HepG2 (cell line): ENCODE results near the gene CMC1. TPM values are rescaled to one million over a fixed set of nuclear protein-coding genes. Genes with fewer than 3 reads are reported as not detected.

ENCODE experiments used
- ATAC-seq: fragments of 200-7000 bp; cut with Tn5 transposase; 3 replicates; pipeline ENCODE4 v1.9.1; 2020; ENCODE audit warnings: mild to moderate bottlenecking, moderate library complexity
- BruUV-seq: library from RNA; stranded (reverse); fragments of 400-500 nt; replicated peaks from 2 replicates; lab custom pipeline; 2021; lab: Mats Ljungman, UMichigan
- CTCF ChIA-PET: fragments of 300-600 bp; formaldehyde crosslinking; extraction: SDS; loops from one replicate; lab custom pipeline; 2021; ENCODE audit warnings: low total read pairs, inconsistent platforms, low intra/inter-chr PET ratio; lab: Yijun Ruan, JAX
- POLR2A ChIA-PET: fragments of 350-600 bp; sonication (Branson Sonifier 250); formaldehyde crosslinking; loops from one replicate; lab custom pipeline; 2020; ENCODE audit warnings: antibody characterized with exemption, inconsistent platforms; lab: Yijun Ruan, JAX
- DNase-seq: peaks from one replicate; pipeline ENCODE4 v3.0.0-alpha.2; 2015; ENCODE audit warnings: low spot score
- FAIRE-seq: peaks from 3 replicates; lab custom pipeline; 2011; peaks lifted over from hg19 to GRCh38; lab: Jason Lieb, UNC
- H2AFZ ChIP-seq: one replicate; pipeline ENCODE4 v1.6.1; 2011; ENCODE audit warnings: low read length, inconsistent platforms
- H3K27ac ChIP-seq: fragments of 300-600 bp; 3 replicates; pipeline ENCODE4 v1.8.0; 2011; ENCODE audit warnings: mixed run types, mild to moderate bottlenecking, mixed read lengths, low read length, inconsistent platforms; ENCODE audit not compliant: insufficient read depth; ENCODE audit errors: extremely low read length
- H3K27me3 ChIP-seq, 2 experiments: fragments of 200-600 bp in 1 of 2; 2 replicates in 1 of 2; 3 replicates in 1 of 2; pipeline versions ENCODE4 v1.6.0 to v1.8.0; 2011; ENCODE audit warnings: low read length in 2 of 2, mild to moderate bottlenecking in 2 of 2, moderate library complexity in 2 of 2, inconsistent platforms in 1 of 2; ENCODE audit not compliant: insufficient read depth in 2 of 2, control insufficient read depth in 1 of 2
- H3K36me3 ChIP-seq, 2 experiments: fragments of 200-600 bp in 1 of 2; replicated peaks in 1 of 2; 2 replicates in 1 of 2; 3 replicates in 1 of 2; pipeline versions ENCODE4 v1.5.1 to v1.8.0; 2011; ENCODE audit warnings: low read length in 2 of 2, inconsistent platforms in 1 of 2; ENCODE audit not compliant: insufficient read depth in 2 of 2, control insufficient read depth in 1 of 2
- H3K4me1 ChIP-seq: 2 replicates; pipeline ENCODE4 v1.5.1; 2012; ENCODE audit warnings: low read length, inconsistent platforms; ENCODE audit not compliant: insufficient read depth
- H3K4me2 ChIP-seq: 2 replicates; pipeline ENCODE4 v1.6.0; 2011; ENCODE audit warnings: low read depth, low read length, inconsistent platforms
- H3K4me3 ChIP-seq, 3 experiments: fragments of 200-600 bp in 1 of 3; sonication (generic), shearing (Covaris generic) in 1 of 3; replicated peaks in 1 of 3; 2 replicates each; pipeline ENCODE4 v1.5.1; 2011 to 2016; ENCODE audit warnings: low read length in 3 of 3, inconsistent platforms in 2 of 3, low read depth in 2 of 3, mild to moderate bottlenecking in 2 of 3, control low read depth in 1 of 3, mixed read lengths in 1 of 3; ENCODE audit not compliant: insufficient read depth in 1 of 3
- H3K79me2 ChIP-seq: one replicate; pipeline ENCODE4 v1.6.1; 2011; ENCODE audit warnings: low read length, inconsistent platforms; ENCODE audit not compliant: insufficient read depth
- H3K9ac ChIP-seq: 2 replicates; pipeline ENCODE4 v1.6.0; 2011; ENCODE audit warnings: mild to moderate bottlenecking, low read depth, low read length, inconsistent platforms; ENCODE audit not compliant: insufficient read depth
- H3K9me3 ChIP-seq: 2 replicates; pipeline ENCODE4 v1.5.1; 2012; ENCODE audit warnings: mild to moderate bottlenecking, low read length
- H4K20me1 ChIP-seq: 2 replicates; pipeline ENCODE4 v1.6.0; 2011; ENCODE audit warnings: inconsistent platforms, mild to moderate bottlenecking, low read length, moderate library complexity; ENCODE audit not compliant: insufficient read depth
- ATF6 ChIP-seq: sonication (generic); formaldehyde crosslinking; conservative IDR thresholded peaks from 2 replicates; pipeline ENCODE4 v1.4.0; 2020; ENCODE audit warnings: missing genetic modification reagents
- HOMEZ ChIP-seq: IDR thresholded peaks from 2 replicates; pipeline ENCODE4 v1.6.1; 2016; ENCODE audit warnings: low read depth
- MXD3 ChIP-seq: IDR thresholded peaks from 2 replicates; pipeline ENCODE4 v1.6.1; 2016; ENCODE audit warnings: mild to moderate bottlenecking, missing biosample characterization, missing genetic modification reagents
- NCOA1 ChIP-seq: sonication (generic); formaldehyde crosslinking; IDR thresholded peaks from 2 replicates; pipeline ENCODE4 v1.9.0; 2021; ENCODE audit warnings: missing genetic modification reagents
- SP1 ChIP-seq, 2 experiments: fragments of 450-650 bp in 1 of 2; sonication (generic) in 1 of 2; formaldehyde crosslinking in 1 of 2; IDR thresholded peaks; 2 replicates each; pipeline versions ENCODE4 v1.4.0 to v1.6.1; 2016 to 2020; ENCODE audit warnings: missing genetic modification reagents in 1 of 2
- SPEN ChIP-seq: sonication (generic); formaldehyde crosslinking; IDR thresholded peaks from 2 replicates; pipeline ENCODE4 v1.5.1; 2020; ENCODE audit warnings: low read depth, mild to moderate bottlenecking, missing genetic modification reagents
- TIGD3 ChIP-seq: sonication (generic); formaldehyde crosslinking; IDR thresholded peaks from 2 replicates; pipeline ENCODE4 v1.5.1; 2020; ENCODE audit warnings: mild to moderate bottlenecking, missing genetic modification reagents, borderline replicate concordance
- ZBTB49 ChIP-seq: sonication (generic); formaldehyde crosslinking; IDR thresholded peaks from 2 replicates; pipeline ENCODE4 v1.4.0; 2020; ENCODE audit warnings: missing genetic modification reagents, borderline replicate concordance
- WGBS: methylation state at CpG from one replicate; pipeline ENCODE4 v1.1.6; 2017; ENCODE audit warnings: low lambda C conversion rate; 5-methylcytosine and 5-hydroxymethylcytosine counted together
- in situ Hi-C: cut with HindIII; loops from 2 replicates; pipeline ENCODE4 v1.10.0; 2017; ENCODE audit warnings: low pct_unique_long_range_greater_than_20kb; ENCODE audit not compliant: extremely low pct_ligation_motif_present
- intact Hi-C: fragments of 100-400 bp; cut with micrococcal nuclease; formaldehyde crosslinking; loops from one replicate; pipeline ENCODE4 v1.10.0; 2022; ENCODE audit not compliant: unreplicated experiment
- polyA plus RNA-seq, 8 experiments: library from polyadenylated mRNA; depleted of rRNA in 3 of 8; stranded (reverse) in 7 of 8; unstranded in 1 of 8; fragments of >200 nt; fragmentation: Illumina TruSeq in 4 of 8; extraction: Trizol in 4 of 8; gene quantifications; 2 replicates each; pipeline versions ENCODE4 v1.2.1 to v1.2.3, GENCODE V29; 2011 to 2016; ENCODE audit warnings: low read depth in 4 of 8, missing spikeins in 1 of 8, mixed read lengths in 1 of 8; ENCODE audit not compliant: insufficient read depth in 1 of 8
- total RNA-seq, 5 experiments: library from RNA; depleted of rRNA; stranded (reverse); fragments of >200 nt; fragmentation: Illumina TruSeq; extraction: Trizol; gene quantifications; 2 replicates each; pipeline ENCODE4 v1.2.3, GENCODE V29; 2016; ENCODE audit warnings: low read depth in 1 of 5

CMC1 gene
- total and polyA plus RNA-seq, 2 of the 13 experiments (the other 11 are each of a cell fraction or from before 2014, with no cell fraction given) = 22.1 to 29.5 TPM

- WGBS = 89% methylated on average over 2 of the region's 2 CpGs
- no peaks in the 10 kb centered on the region for H3K4me1 ChIP-seq
- POLR2A ChIA-PET = no interaction called here
Observed at GRCh38 chr3:28287046-28287445, 45.6 kb downstream of the CMC1 start.

More at GRCh38 chr3:28287046-28287445, 45.6 kb downstream of the CMC1 start:
- DNase-seq = no peak
- Histone ChIP-seq H3K36me3 (peaks cover 0 to 4% of the 10 kb centered on the region in 2 experiments; a peak in 2 of 5 replicates), H3K4me2 (no peak overlapping the region), H3K27ac (no peak overlapping the region), H2AFZ (no peak overlapping the region), H3K27me3 (no peaks in the 10 kb centered on the region; a peak in 1 of 5 replicates), H3K4me3 (no peak overlapping the region), H3K79me2 (peaks cover 3% of the 10 kb centered on the region), H4K20me1 (no peaks in the 10 kb centered on the region), H3K9me3 (no peaks in the 10 kb centered on the region), H3K9ac (no peak overlapping the region)
- TF ChIP-seq SP1 (IDR thresholded peaks at IDR 0.05) = no peak
- no peak for TF ChIP-seq SP1 (CRISPR knock-in tag; IDR thresholded peaks at IDR 0.05)
- no peak for TF ChIP-seq TIGD3
- TF ChIP-seq NCOA1 (CRISPR knock-in tag) = no peak
- no peak for TF ChIP-seq ZBTB49 (CRISPR knock-in tag)
- no peak for TF ChIP-seq MXD3
- no peak for TF ChIP-seq HOMEZ (CRISPR knock-in tag)
- no peak for TF ChIP-seq ATF6 (CRISPR knock-in tag)
- TF ChIP-seq SPEN (CRISPR knock-in tag) = no peak
- FAIRE-seq = no peak
- BruUV-seq = no TSS peak
- intact Hi-C loops = loop anchor here (5.0 kb wide), 1 partner anchor 575 kb away; no protein-coding TSS in a partner anchor
- CTCF ChIA-PET = interaction anchor here (1.7 kb wide), 1 partner anchor 575 kb away, joined by 4 read pairs; no protein-coding TSS in a partner anchor
- ATAC-seq = no peak
- in situ Hi-C loops = no loop called here
